GM19099 (cell line): ENCODE measurements around the gene NCKAP5.

Source experiments
- POLR2A ChIP-seq: IDR thresholded peaks from 3 replicates; pipeline ENCODE4 v1.6.1; 2011; ENCODE audit warnings: low read depth; ENCODE audit not compliant: insufficient read length; ENCODE audit errors: extremely low read depth

The NCKAP5 gene

GRCh38 chr2:133515271-133515670 is 53.0 kb downstream of the NCKAP5 start:
- no peak for TF ChIP-seq POLR2A

- no peak for TF ChIP-seq POLR2A
Observed at GRCh38 chr2:133513893-133514292, 54.4 kb downstream of the NCKAP5 start.

- no peak for TF ChIP-seq POLR2A
Observed at GRCh38 chr2:133512121-133512520, 56.1 kb downstream of the NCKAP5 start.

GRCh38 chr2:133511679-133512078 is 56.6 kb downstream of the NCKAP5 start:
- TF ChIP-seq POLR2A, result no peak

DNA sequence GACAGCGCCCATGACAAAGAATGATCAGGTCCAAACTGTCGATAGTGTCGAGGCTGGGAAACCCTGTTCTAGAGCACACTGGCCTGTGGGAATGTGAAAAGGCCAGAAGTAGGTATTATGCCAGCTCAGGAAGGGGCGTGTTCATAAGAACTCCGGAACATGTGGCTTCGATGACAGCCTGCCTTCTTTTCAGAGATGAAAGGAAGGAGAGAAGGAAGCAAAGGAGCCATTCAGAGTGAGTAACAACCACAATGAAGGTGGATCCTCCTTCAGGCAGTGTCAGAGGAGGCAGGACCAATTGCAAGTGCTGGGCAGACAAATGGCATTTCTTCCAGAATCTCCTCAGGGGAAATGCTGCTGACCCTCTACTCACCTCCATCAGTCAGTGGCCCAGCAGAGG is 58.5 kb downstream of the NCKAP5 start:
- TF ChIP-seq POLR2A, result no peak

GRCh38 chr2:133508546-133509165 is 59.6 kb downstream of the NCKAP5 start:
- no peak for TF ChIP-seq POLR2A

GRCh38 chr2:133506996-133507395 is 61.3 kb downstream of the NCKAP5 start:
- no peak for TF ChIP-seq POLR2A

- no peak for TF ChIP-seq POLR2A
Observed at GRCh38 chr2:133504566-133505505, 63.4 kb downstream of the NCKAP5 start.

DNA sequence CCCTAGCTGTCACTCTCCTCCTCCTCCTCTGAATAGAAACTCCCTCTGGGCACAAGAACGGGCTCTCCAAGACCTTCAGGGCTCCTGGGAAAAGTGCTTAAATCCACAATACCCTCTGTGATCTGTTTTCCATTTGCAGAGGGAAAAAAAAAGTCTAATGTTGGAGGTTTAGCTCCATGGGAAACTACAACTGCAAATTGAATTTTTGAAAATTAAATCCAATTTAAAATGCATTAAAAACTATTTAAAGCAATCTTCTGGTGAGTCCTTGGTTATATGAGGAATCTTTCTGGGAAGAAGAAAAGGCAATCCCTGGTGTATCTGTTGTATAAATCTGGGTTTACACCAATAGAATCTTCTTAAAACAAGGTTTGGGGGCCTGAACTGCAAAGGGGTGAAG is 64.3 kb downstream of the NCKAP5 start:
- TF ChIP-seq POLR2A, result no peak

- no peak for TF ChIP-seq POLR2A
Observed at GRCh38 chr2:133503323-133503722, 64.9 kb downstream of the NCKAP5 start.

DNA sequence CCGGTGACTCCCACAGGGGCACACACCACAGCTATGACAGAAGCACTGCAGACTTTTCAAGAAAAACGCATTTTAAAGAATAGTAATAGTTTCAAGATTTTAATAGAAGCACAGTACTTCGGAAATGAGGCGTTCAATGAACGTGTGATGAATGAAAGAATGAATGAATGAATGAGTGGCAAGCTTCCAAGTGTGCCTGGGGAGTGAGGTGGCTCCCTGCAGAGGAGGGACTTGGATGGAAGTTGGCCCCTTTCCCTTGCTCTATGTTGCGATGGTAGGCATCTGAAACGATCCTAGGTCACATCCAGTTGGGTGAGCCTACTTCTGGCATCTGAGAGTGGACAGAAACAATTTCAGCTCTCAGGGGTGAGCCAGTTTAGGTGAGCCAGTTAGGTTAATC is 65.6 kb downstream of the NCKAP5 start:
- TF ChIP-seq POLR2A, result no peak

DNA sequence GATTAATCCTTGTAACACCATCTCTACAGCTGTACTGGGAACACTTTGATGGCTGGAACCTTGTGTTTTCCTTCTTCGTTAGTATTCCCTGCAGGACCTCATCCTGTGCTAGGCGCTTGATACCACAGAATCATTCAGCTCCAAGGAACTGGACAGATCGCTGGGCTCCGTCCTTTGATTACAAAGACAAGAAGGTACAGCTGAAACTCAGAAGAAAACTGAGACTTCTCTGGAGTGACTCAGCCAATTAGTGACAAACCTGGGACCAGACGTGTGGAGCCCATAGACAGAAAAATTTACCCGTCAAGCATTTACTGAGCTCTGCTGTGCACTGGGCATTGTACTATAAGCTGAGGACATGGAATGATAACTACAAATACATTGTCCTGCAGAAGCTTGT is 67.3 kb downstream of the NCKAP5 start:
- TF ChIP-seq POLR2A, result no peak

- TF ChIP-seq POLR2A, result no peak
Observed at GRCh38 chr2:133498662-133499585, 69.3 kb downstream of the NCKAP5 start.

DNA sequence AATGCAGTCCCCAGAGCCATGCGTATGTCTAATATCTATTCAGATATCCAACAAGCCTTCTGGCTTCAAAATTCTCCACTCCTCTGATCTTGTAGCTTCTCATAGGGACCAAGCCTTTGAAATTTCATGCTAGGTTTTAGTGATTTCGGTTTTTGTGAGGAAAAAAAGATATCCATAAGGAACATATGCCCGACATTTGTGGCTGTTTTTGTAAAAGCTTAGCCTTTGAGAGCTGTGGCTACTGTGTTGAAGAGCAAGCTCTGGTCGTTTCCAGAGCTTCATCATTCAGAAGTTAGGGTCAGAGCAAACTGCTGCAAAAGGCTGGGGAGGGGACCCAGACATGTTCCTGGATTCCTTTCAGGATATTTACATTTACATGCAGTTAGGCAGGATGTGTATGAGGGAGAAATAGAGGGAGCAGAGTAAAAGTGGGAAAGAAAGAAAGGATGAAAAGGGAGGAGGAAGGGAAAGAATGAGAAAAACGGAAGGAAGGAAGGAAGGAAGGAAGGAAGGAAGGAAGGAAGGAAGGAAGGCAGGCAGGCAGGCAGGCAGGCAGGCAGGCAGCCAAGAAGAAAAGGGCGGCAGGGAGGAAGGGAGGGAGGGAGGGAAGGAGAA is 70.2 kb downstream of the NCKAP5 start:
- no peak for TF ChIP-seq POLR2A
